Right lobe of liver (tissue), 6 donors: ENCODE results near the gene IKBKG. TPM values are rescaled to one million over a fixed set of nuclear protein-coding genes. Genes with fewer than 3 reads are reported as not detected.
"Not testable (repeated sequence)": the region's sequence is repeated elsewhere in the genome, so short reads cannot be mapped to it uniquely, and the experiment has no call there.

ENCODE experiments used
- ATAC-seq, 4 donors: fragments of 200-7000 bp; cut with Tn5 transposase; one replicate each; pipeline ENCODE4 v1.9.1; 2020; ENCODE audit warnings: mild to moderate bottlenecking in 4 of 4, moderate library complexity in 4 of 4
- DNase-seq, 3 donors: peaks; one replicate each; pipeline ENCODE4 v3.0.0-alpha.2; 2020
- H3K27ac ChIP-seq, 3 donors: fragments of 200-600 bp; one replicate each; pipeline ENCODE4 v1.8.0; 2022
- H3K27me3 ChIP-seq, 2 donors: fragments of 200-600 bp; one replicate each; pipeline ENCODE4 v1.8.0; 2022
- H3K36me3 ChIP-seq, 4 donors: fragments of 200-600 bp; sonication (generic) in 1 of 4; one replicate each; pipeline versions ENCODE4 v1.5.1 to v1.8.0; 2017 to 2022; ENCODE audit warnings: control low read depth in 1 of 4
- H3K4me1 ChIP-seq, 4 donors: fragments of 200-600 bp; sonication (generic) in 1 of 4; one replicate each; pipeline versions ENCODE4 v1.5.1 to v1.8.0; 2017 to 2022; ENCODE audit warnings: control low read depth in 1 of 4
- H3K4me3 ChIP-seq, 3 donors: fragments of 200-600 bp; one replicate each; pipeline ENCODE4 v1.8.0; 2022
- H3K9me3 ChIP-seq, 4 donors: fragments of 200-600 bp; sonication (generic) in 1 of 4; one replicate each; pipeline versions ENCODE4 v1.5.1 to v1.8.0; 2017 to 2022; ENCODE audit warnings: control low read depth in 1 of 4
- CTCF ChIP-seq, 4 donors: fragments of 200-600 bp in 3 of 4; fragments of 450-650 bp in 1 of 4; IDR thresholded peaks; one replicate each; pipeline versions ENCODE4 v1.5.1 to v1.8.0; 2016 to 2022; ENCODE audit warnings: antibody characterized with exemption in 4 of 4, mild to moderate bottlenecking in 2 of 4
- POLR2A ChIP-seq: fragments of 450-650 bp; IDR thresholded peaks from one replicate; pipeline ENCODE4 v1.6.1; 2017; ENCODE audit warnings: antibody characterized with exemption, mild to moderate bottlenecking
- WGBS: methylation state at CpG from one replicate; pipeline ENCODE4 v1.1.6; 2018; ENCODE audit warnings: low coverage, low lambda C conversion rate; ENCODE audit not compliant: insufficient coverage; ENCODE audit errors: missing lambda C conversion rate; 5-methylcytosine and 5-hydroxymethylcytosine counted together
- intact Hi-C, 2 donors: fragments of 100-400 bp; cut with DNase I; formaldehyde crosslinking; loops; one replicate each; pipeline versions ENCODE4 v1.11.2 to v1.14.1; 2022
- total RNA-seq, 6 experiments: library from RNA; depleted of rRNA in 2 of 6; stranded (reverse); fragments of >200 nt in 2 of 6; fragmentation: NEBNext Ultra II Directional in 3 of 6; extraction: Animal tissue kit (Norgen Biotek cat#: 25700) in 3 of 6; gene quantifications; one replicate each; pipeline versions ENCODE4 v1.1.0 to v1.2.4, GENCODE V29; 2016 to 2023
- donor health status: DM: no; HTN: yes; CAD: no.
- donor health status: DM: no; HTN: no; CAD: no.
- donor health status: DM: no; HTN: no; CAD: no.
- donor health status: DM: no; HTN: yes; CAD: no.
- donor health status: DM: no; HTN: yes; CAD: no.

The IKBKG gene
- total RNA-seq, 6 experiments from 2014 or later: 32.8 to 83.3 (median 46.5) TPM

DNA sequence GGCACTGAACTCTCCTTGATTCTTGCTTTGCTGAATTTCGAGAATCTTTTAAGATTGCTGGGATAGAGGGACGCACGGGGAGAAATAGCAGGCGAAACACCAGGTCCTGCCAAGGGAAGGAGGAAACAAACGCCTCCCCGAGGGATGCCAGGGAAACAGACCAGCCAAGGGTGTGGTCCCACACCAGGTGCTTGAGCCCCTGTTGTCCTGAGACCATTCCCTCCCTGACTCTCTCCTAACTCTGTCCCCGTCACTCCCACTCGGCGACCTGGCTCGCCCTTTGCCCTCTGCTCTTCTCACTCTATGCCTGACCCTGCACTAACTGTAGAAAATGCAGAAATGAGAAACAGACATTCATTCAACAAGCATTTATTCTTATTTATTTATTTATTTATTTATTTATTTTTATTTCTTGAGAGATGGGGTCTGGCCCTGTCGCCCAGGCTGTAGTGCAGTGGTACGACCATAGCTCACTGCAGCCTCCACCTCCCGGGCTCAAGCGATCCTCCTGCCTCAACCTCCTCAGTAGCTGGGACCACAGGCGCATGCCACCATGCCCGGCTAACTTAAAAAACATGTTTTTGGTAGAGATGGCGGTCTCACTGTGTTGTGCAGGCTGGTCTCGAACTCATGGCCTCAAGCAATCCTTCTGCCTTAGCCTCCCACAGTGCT is 55.5 kb downstream of the IKBKG start:
- TF ChIP-seq POLR2A (no peak), CTCF (IDR thresholded peaks at IDR 0.05) (no peak)
- ATAC-seq (no peak), DNase-seq (no peak)
- intact Hi-C loops: no loop called here
- 76% methylated on average over 12 of the region's 18 CpGs for WGBS
- H3K9me3 ChIP-seq: no peaks in the 10 kb centered on the region
- no peaks in the 10 kb centered on the region for H3K27me3 ChIP-seq
- H3K4me3 ChIP-seq: no peak overlapping the region
- H3K27ac ChIP-seq: no peak overlapping the region
- peaks cover 0 to 3% (median 0%) of the 10 kb centered on the region in 4 donors for H3K4me1 ChIP-seq
- no peaks in the 10 kb centered on the region for H3K36me3 ChIP-seq

DNA sequence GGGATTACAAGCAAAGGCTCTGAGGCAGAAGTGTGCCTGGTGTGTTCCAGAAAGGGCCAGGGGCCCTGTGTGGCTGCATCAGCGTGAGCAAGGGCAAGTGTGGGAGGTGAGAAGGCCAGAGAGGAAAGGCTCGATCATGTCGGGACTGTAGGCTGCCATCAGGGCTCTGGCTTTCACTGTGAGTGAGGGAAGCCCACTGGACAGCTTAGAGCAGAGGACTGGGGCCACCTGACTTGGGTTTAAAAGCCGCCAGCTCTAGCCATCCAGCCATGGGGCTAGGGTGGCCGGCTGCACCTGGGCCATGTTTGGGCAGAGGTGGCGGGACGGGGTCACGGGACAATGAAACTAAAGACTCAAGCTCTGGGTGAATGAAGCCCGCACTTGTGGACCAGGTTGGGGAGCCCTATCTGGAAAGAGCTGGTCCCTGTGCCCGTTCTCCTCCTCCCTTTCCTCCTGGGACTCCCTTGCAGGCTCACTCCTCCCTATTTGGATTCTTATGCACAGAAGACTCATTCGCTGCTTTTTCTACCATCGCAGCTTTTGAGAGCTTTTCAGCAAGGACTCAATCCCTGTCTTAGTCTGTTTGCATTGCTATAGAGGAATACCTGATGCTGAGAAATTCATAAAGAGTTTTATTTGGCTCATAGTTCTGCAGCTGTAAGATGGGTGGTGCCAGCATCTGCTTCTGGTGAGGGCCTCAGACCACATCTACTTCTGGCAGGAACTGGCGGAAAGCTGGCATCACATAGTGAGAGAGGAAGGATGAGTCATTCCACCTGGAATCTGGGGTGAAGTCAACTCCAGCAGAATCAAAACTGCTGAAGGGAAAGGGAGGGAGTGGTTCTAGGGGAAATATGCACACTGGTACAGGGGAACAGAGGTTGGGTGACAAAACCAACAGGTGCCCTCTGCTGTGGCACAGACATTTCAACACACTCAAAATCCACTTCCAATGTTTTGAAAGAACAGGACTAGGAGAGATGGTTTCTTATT is 56.3 kb downstream of the IKBKG start:
- no peak overlapping the region for H3K27ac ChIP-seq
- peak in 3 of 4 donors; percentile 21 to 83 (median 50) for ATAC-seq
- no peak for DNase-seq
- TF ChIP-seq POLR2A (no peak), CTCF (IDR thresholded peaks at IDR 0.05) (no peak)
- no peaks in the 10 kb centered on the region for H3K9me3 ChIP-seq
- no peaks in the 10 kb centered on the region for H3K36me3 ChIP-seq
- no peak overlapping the region for H3K4me3 ChIP-seq
- H3K27me3 ChIP-seq: no peaks in the 10 kb centered on the region
- WGBS: 63% methylated on average over 6 of the region's 13 CpGs
- intact Hi-C loops: no loop called here
- peaks cover 0 to 3% (median 0%) of the 10 kb centered on the region in 4 donors for H3K4me1 ChIP-seq

DNA sequence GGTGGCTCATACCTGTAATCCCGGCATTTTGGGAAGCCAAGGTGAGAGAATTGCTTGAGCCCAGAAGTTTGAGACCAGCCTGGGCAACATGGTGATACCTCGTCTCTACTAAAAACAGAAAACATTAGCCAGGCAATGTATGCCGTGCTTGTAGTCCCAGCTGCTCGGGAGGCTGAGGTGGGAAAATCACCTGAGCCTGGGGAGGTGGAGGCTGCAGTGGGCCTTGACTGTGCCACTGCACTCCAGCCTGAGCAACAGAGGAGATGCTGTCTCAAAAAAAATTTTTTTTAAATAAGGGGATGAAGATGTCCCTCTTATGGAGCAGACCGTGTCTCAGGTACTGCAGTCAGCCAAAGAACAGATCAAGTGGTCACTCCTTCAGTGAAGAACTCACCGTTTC is 58.1 kb downstream of the IKBKG start:
- TF ChIP-seq POLR2A (no peak), CTCF (IDR thresholded peaks at IDR 0.05) (no peak)
- Histone ChIP-seq H3K4me1 (peaks cover 0 to 3% (median 0%) of the 10 kb centered on the region in 4 donors), H3K9me3 (no peaks in the 10 kb centered on the region), H3K4me3 (no peak overlapping the region), H3K27ac (no peak overlapping the region), H3K36me3 (no peaks in the 10 kb centered on the region), H3K27me3 (no peaks in the 10 kb centered on the region)
- ATAC-seq (no peak), DNase-seq (no peak)
- intact Hi-C loops: no loop called here
- 69% methylated on average over 5 of the region's 6 CpGs for WGBS

DNA sequence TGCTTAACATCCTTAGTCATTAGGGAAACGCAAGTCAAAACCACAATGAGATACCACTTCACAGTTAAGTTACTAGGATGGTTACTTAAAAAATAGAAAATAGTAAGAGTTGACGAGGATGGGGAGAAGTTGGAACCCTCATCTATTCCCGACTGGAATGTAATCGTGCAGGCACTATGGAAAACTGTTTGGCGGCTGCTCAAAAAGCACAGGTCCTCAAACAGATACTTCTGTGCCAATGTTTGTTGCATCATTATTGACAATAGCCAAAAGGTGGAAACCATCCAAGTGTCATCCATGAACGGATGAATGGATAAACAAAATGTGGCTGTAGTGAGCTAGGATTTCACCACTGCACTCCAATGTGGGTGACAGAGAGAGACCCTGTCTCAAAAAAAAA is 60.0 kb downstream of the IKBKG start:
- intact Hi-C loops: no loop called here
- Histone ChIP-seq H3K4me3 (no peak overlapping the region), H3K4me1 (peaks cover 0 to 3% (median 0%) of the 10 kb centered on the region in 4 donors), H3K36me3 (no peaks in the 10 kb centered on the region), H3K9me3 (no peaks in the 10 kb centered on the region), H3K27ac (no peak overlapping the region), H3K27me3 (no peaks in the 10 kb centered on the region)
- DNase-seq (peak; percentile 42 to 69 (median 59)), ATAC-seq (peak; percentile 73 to 90 (median 82))
- TF ChIP-seq POLR2A: no peak
- TF ChIP-seq CTCF (IDR thresholded peaks at IDR 0.05): no peak
- 33% methylated on average over 6 of the region's 6 CpGs for WGBS

DNA sequence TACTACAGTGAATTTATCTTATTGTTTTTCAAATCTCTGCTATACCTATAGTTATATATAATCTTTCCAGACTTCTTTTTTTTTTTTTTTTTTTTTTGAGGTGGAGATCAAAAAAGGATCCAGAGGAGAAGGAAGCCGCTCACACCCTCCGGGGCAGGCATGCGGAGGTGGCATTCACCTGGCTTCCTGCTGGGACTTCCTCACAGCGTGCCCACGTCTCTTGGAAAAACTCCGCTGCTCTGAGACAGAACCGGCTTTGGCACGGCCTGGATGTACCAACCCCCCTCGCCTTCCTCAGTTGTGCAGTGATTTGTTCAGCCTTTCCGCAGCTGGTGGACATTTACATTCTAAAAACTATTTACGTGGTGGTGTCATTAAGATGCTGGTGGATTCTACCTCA is 60.6 kb downstream of the IKBKG start:
- H3K36me3 ChIP-seq, intact Hi-C loops, H3K9me3 ChIP-seq, H3K27me3 ChIP-seq, ATAC-seq, H3K4me1 ChIP-seq, DNase-seq, H3K4me3 ChIP-seq, H3K27ac ChIP-seq: not testable (repeated sequence)
- 71% methylated on average over 10 of the region's 11 CpGs for WGBS

DNA sequence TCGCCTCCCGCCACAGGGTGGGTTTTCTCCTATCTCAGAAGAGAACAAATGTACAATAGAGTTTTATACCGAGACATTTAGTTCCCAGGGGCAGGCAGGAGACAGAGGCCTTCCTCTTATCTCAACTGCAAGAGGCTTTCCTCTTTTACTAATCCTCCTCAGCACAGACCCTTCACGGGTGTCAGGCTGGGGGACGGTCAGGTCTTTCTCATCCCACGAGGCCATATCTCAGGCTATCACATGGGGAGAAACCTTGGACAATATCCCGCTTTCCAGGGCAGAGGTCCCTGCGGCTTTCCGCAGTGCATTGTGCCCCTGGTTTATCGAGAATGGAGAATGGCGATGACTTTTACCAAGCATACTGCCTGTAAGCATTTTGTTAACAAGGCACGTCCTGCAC is 61.4 kb downstream of the IKBKG start:
- H3K9me3 ChIP-seq, ATAC-seq, H3K27ac ChIP-seq, intact Hi-C loops, H3K27me3 ChIP-seq, H3K4me3 ChIP-seq, DNase-seq, H3K4me1 ChIP-seq, H3K36me3 ChIP-seq: not testable (repeated sequence)
- WGBS: 49% methylated on average over 10 of the region's 12 CpGs

GRCh38 chrX:154611146-154611545 is 63.7 kb downstream of the IKBKG start:
- DNase-seq, H3K9me3 ChIP-seq, H3K4me1 ChIP-seq, H3K27me3 ChIP-seq, ATAC-seq, intact Hi-C loops, H3K4me3 ChIP-seq, H3K27ac ChIP-seq, H3K36me3 ChIP-seq: not testable (repeated sequence)
- WGBS: 82% methylated on average over 11 of the region's 12 CpGs
